ENCODE data around the gene TGM2. TPM values are rescaled to one million over a fixed set of nuclear protein-coding genes. Genes with fewer than 3 reads are reported as not detected.

Gene TGM2
- total RNA-seq, 4 donors from 2014 or later = 72.0 to 200 (median 73.4) TPM

DNA sequence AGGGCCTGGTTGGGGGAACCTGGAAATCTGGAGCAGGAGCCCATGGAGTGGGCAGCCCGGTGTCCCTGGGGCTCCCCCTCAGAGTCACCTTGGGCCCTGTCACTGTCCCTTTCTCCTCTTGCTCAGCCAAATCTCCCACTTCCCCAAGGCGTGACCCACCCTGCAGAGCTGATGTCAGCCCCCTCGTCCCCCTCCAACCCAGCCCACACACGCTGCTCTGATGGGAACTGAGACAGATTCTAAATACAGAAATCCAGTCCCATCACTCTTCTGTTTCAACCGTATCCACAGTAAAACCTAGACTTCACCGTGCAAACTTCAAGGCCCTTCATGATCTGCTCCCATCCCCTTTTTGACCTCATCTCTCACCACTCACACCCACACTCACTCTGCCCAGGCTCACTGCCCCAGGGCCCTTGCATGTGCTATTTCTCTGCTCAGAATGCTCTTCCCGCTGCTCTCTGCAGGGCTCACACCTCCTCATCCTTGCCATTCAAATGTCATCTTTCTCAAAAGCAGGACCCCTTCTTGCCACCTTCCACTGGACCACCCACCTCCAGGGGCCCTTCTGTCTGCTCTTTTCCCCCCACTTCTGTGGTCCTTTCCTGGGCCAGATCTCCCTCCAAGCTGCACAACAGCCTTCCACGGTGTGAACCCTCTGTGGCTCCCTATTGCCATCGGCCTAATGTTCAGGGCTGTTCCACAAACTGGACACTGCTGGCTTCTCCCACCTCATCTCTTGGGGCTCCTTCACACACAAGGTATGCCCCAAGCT is 16.6 kb downstream of the TGM2 start:
- TF ChIP-seq, protein P1, sequence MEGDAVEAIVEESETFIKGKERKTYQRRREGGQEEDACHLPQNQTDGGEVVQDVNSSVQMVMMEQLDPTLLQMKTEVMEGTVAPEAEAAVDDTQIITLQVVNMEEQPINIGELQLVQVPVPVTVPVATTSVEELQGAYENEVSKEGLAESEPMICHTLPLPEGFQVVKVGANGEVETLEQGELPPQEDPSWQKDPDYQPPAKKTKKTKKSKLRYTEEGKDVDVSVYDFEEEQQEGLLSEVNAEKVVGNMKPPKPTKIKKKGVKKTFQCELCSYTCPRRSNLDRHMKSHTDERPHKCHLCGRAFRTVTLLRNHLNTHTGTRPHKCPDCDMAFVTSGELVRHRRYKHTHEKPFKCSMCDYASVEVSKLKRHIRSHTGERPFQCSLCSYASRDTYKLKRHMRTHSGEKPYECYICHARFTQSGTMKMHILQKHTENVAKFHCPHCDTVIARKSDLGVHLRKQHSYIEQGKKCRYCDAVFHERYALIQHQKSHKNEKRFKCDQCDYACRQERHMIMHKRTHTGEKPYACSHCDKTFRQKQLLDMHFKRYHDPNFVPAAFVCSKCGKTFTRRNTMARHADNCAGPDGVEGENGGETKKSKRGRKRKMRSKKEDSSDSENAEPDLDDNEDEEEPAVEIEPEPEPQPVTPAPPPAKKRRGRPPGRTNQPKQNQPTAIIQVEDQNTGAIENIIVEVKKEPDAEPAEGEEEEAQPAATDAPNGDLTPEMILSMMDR (IDR thresholded peaks at IDR 0.05) = no peak
- DNase-seq (ENCODE audit: low spot score) (no peak), ATAC-seq (ENCODE audit: low FRiP score) (no peak)

DNA sequence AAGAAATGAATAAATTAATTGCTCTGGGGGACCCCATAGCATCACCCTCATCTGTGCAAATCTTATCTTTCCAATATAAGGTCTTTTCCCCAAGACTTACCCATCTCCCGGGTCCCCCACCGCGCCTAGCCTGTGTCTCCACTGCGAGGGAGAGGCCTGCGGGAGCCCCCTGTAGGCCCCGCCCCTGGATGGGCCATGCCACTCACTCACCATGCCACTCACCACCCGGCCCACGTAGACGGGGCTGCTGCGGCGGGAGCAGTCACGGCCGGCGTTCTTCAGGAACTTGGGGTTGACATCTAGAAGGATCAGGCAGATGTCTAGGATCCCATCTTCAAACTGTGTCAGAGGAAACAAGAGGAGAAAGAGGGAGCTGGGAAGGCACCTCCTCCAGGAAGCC is 17.3 kb downstream of the TGM2 start:
- TF ChIP-seq, protein P1 (IDR thresholded peaks at IDR 0.05) = no peak
- DNase-seq (ENCODE audit: low spot score) (no peak), ATAC-seq (ENCODE audit: low FRiP score) (no peak)

DNA sequence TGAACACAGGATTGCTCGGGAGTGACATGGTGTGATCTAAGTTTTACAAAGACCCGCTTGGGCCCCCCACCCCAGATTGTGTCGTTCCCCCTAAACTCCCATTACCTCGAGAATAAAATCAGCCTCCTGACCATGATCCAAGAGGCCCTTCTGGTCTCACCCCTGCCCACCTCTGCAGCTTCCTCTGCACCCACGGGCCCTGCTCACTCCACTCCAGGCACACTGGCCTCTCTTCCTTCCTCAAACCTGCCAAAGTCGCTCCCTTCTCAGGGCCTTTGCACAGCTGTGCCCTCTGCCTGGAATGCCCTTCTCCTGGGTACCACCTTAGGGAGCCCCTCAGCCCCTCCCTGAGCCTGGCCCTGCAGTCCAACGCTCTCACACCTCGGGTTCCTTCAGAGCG is 17.9 kb downstream of the TGM2 start:
- TF ChIP-seq, protein P1 (IDR thresholded peaks at IDR 0.05) = no peak
- ATAC-seq (ENCODE audit: low FRiP score) (no peak), DNase-seq (ENCODE audit: low spot score) (no peak)

DNA sequence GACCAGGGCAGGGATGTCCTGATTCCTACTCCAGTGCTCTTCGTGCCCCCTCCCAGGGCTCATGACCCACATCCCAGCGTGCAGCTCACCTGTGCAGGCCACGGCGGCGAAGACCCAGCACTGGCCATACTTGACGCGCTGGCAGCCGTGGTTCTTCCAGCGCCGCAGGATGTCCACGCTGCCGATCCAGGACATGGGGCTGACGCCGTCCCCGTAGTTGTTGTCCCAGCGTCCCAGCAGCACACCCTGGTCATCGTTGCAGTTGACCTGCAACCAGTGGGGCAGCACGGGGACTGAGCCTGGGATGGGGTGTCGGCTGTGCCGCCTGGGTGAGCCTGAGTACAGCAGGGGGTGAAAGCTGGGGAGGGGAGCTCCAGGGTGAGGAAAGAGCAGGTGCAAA is 18.4 kb downstream of the TGM2 start:
- no peak for DNase-seq (ENCODE audit: low spot score)
- TF ChIP-seq, protein P1 (IDR thresholded peaks at IDR 0.05) = no peak
- no peak for ATAC-seq (ENCODE audit: low FRiP score)

DNA sequence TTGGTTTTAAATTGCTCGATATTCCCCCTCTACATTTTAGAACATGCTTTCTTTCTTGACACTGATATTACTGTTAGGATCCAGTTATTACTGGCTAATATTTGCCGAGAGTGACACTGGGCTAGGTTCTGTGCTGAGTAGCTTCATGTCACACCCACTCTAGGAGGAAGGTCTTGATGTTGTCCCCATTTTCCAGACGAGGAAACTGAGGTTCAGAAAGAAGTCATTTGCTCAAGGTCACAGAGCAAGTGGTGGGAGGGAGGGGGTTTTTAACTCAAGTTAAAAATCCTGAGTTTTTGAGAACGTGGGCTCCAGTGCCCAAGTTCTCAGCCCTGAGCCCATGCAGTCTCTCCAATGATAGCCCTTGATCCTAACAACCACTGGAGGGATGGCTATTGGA is 18.9 kb downstream of the TGM2 start:
- ATAC-seq (ENCODE audit: low FRiP score) (no peak), DNase-seq (ENCODE audit: low spot score) (no peak)
- TF ChIP-seq, protein P1 (IDR thresholded peaks at IDR 0.05) = no peak

DNA sequence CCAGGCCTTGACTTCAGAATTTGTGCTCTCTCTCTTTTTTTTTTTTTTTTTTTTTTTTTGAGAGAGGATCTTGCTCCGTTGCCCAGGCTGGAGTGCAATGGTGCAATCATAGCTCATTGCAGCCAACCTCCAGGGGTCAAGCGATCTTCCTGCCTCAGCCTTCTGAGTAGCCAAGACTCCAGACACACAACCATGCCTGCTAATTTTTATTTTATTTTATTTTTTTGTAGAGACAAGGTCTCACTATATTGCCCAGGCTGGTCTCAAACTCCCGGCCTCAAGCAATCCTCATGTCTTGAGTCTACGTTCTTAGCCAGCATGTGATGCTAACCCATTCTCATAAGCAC is 19.4 kb downstream of the TGM2 start:
- no peak for DNase-seq (ENCODE audit: low spot score)
- TF ChIP-seq, protein P1 (IDR thresholded peaks at IDR 0.05) = no peak
- no peak for ATAC-seq (ENCODE audit: low FRiP score)

DNA sequence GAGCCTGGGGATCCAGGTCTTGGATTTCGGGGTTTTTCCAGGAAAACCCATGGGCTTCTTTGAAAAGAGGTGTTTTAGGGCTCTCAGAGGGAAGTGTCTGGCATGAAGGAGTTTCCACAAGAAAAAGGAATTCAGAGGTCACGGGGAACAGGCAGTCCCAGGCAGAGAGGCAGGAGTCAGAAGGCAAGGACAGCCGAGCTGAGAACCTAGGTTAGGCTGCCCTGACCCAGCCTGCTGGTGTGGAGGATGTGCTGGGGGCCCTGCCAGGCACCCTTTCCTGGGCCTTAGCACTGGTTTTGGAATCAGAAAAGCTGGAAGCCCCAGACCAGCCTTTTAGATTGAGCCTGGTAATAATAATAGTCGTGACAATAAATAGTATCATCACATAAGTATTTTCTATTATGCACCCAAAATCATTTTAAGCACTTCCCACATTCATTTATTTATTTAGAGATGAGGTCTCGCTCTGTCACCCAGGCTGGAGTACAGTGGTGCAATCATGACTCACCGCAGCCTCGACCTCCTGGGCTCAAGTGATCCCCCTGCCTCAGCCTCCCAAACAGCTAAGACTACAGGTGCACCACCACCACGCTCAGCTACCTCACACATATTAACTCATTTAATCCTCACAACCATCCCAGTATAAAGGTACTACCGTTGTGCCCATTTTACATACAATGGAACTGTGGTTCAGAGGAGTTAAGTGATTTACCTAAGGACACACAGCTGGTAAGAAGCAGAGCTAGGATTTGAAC is 19.9 kb downstream of the TGM2 start:
- TF ChIP-seq, protein P1 (IDR thresholded peaks at IDR 0.05) = no peak
- DNase-seq (ENCODE audit: low spot score) = no peak
- no peak for ATAC-seq (ENCODE audit: low FRiP score)
